NT2/D1 (cell line): ENCODE results near the gene GSTM3.

Experiments used
- DNase-seq: peaks from one replicate; pipeline ENCODE4 v3.0.0-alpha.2; 2011; ENCODE audit warnings: low read depth, low spot score
- H3K27me3 ChIP-seq: 2 replicates; pipeline ENCODE4 v1.6.0; 2011; ENCODE audit warnings: mild to moderate bottlenecking; ENCODE audit not compliant: insufficient read length, insufficient read depth
- H3K36me3 ChIP-seq: 2 replicates; pipeline ENCODE4 v1.6.1; 2011; ENCODE audit warnings: mild to moderate bottlenecking, low read length, mixed read lengths; ENCODE audit not compliant: insufficient read depth, insufficient read length
- H3K4me1 ChIP-seq: 2 replicates; pipeline ENCODE4 v1.5.1; 2011; ENCODE audit not compliant: insufficient read depth, insufficient read length
- H3K4me3 ChIP-seq: 2 replicates; pipeline ENCODE4 v1.5.1; 2011; ENCODE audit warnings: low read depth; ENCODE audit not compliant: insufficient read length
- H3K9ac ChIP-seq: 2 replicates; pipeline ENCODE4 v1.6.0; 2011; ENCODE audit warnings: low read depth; ENCODE audit not compliant: insufficient read length
- H3K9me3 ChIP-seq: 2 replicates; pipeline ENCODE4 v1.5.1; 2011; ENCODE audit warnings: mild to moderate bottlenecking, low read length; ENCODE audit not compliant: insufficient read depth
- SUZ12 ChIP-seq: IDR thresholded peaks from 2 replicates; pipeline ENCODE4 v1.6.1; 2011; ENCODE audit not compliant: insufficient read length, insufficient read depth; ENCODE audit errors: extremely low read depth
- YY1 ChIP-seq: IDR thresholded peaks from 2 replicates; pipeline ENCODE4 v1.6.1; 2011; ENCODE audit not compliant: insufficient read length, insufficient read depth
- ZNF274 ChIP-seq: IDR thresholded peaks from 2 replicates; pipeline ENCODE4 v1.6.1; 2011; ENCODE audit warnings: mild to moderate bottlenecking, low read depth, low read length

GSTM3 gene

DNA sequence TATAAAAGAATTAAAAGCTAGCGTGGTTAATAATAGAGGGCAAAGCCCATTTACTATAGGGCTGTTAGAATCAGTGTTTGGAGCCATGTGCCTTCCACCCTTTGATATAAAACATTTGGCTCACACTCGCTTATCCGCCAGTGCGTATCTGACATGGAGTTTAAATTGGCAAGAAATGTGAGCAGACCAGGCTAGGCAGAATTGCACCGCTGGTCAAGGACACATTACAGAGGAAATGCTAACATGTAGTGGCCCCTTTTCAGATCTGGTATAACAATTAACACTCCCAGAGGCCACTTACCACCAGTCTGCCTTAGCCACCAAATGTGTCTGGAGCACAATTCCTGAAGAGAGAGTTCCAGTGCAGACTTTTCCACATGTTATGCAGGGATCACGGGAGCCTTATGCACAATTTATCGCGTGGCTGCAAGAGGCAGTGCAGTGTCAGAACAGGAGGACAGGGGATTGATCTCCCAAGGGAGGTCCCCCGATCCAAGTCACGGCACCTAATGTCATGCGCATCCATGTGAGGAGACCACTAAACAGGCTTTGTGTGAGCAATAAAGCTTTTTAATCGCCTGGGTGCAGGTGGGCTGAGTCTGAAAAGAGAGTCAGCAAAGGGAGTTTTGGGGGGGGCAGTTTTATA, 14.0 kb downstream of the GSTM3 start:
- H3K9me3 ChIP-seq, result peaks cover 38% of the 10 kb centered on the region
- no peak for DNase-seq
- no peak overlapping the region for H3K4me3 ChIP-seq
- no peaks in the 10 kb centered on the region for H3K4me1 ChIP-seq
- no peak for TF ChIP-seq YY1
- no peak for TF ChIP-seq ZNF274
- H3K27me3 ChIP-seq, result no peaks in the 10 kb centered on the region
- no peaks in the 10 kb centered on the region for H3K36me3 ChIP-seq
- no peak overlapping the region for H3K9ac ChIP-seq

- Histone ChIP-seq H3K4me3 (no peak overlapping the region), H3K27me3 (no peaks in the 10 kb centered on the region), H3K36me3 (no peaks in the 10 kb centered on the region), H3K9me3 (peaks cover 38% of the 10 kb centered on the region), H3K4me1 (no peaks in the 10 kb centered on the region), H3K9ac (no peak overlapping the region)
- no peak for TF ChIP-seq SUZ12
- TF ChIP-seq YY1, result no peak
- no peak for TF ChIP-seq ZNF274
- DNase-seq, result no peak
Observed at GRCh38 chr1:109726007-109726406, 14.8 kb downstream of the GSTM3 start.

GRCh38 chr1:109725510-109725909, 15.3 kb downstream of the GSTM3 start:
- DNase-seq, result no peak
- Histone ChIP-seq H3K27me3 (no peaks in the 10 kb centered on the region), H3K4me1 (no peaks in the 10 kb centered on the region), H3K36me3 (no peaks in the 10 kb centered on the region), H3K4me3 (no peak overlapping the region), H3K9me3 (peaks cover 38% of the 10 kb centered on the region), H3K9ac (no peak overlapping the region)
- TF ChIP-seq ZNF274 (no peak), SUZ12 (no peak), YY1 (no peak)

GRCh38 chr1:109724933-109725332, 15.9 kb downstream of the GSTM3 start:
- Histone ChIP-seq H3K27me3 (no peaks in the 10 kb centered on the region), H3K4me1 (no peaks in the 10 kb centered on the region), H3K9me3 (peaks cover 38% of the 10 kb centered on the region), H3K36me3 (no peaks in the 10 kb centered on the region), H3K9ac (no peak overlapping the region), H3K4me3 (no peak overlapping the region)
- no peak for DNase-seq
- TF ChIP-seq YY1, result no peak
- no peak for TF ChIP-seq ZNF274
- no peak for TF ChIP-seq SUZ12

DNA sequence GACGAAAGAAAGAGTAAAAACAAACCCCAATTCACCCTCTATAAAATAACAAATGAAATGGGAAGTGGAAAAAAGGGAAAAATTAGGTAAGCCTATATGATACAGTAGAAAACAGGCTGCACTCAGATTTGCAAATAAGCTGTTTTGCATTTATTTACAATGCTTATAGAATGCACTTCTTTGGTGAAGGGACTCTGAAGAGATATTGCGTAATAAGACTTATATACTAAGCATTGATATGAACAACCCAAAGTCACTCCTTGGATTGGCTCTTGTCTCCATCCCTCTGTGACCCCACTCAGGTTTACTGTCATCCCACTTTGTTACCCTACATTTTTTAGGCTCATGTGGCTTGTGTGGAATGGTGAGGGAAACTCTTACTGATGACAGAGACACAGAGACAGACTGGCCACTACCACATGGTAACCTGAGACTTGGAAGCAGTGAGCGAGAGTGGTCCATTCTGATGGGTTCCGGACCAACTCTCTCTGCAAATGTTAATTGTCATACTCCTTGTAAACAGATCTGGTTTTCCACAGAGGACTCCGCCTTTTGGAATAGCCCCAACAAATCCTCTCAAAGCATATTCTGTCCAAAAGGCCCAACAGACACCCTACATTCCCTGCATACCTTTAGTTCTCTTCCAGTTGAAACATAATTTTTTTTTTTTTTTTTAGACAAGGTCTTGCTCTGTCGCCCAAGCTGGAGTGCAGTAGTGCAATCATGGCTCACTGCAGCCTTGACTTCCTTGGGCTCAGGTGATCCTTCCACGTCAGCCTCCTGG, 17.7 kb downstream of the GSTM3 start:
- H3K4me1 ChIP-seq, result no peaks in the 10 kb centered on the region
- TF ChIP-seq SUZ12, result no peak
- TF ChIP-seq YY1, result no peak
- TF ChIP-seq ZNF274, result no peak
- H3K9me3 ChIP-seq, result peaks cover 30% of the 10 kb centered on the region
- H3K4me3 ChIP-seq, result no peak overlapping the region
- no peak for DNase-seq
- no peaks in the 10 kb centered on the region for H3K27me3 ChIP-seq
- H3K36me3 ChIP-seq, result no peaks in the 10 kb centered on the region
- H3K9ac ChIP-seq, result no peak overlapping the region

- no peak for TF ChIP-seq ZNF274
- TF ChIP-seq YY1, result no peak
- no peak for TF ChIP-seq SUZ12
Observed at GRCh38 chr1:109721971-109722370, 18.9 kb downstream of the GSTM3 start.

GRCh38 chr1:109721042-109721441, 19.8 kb downstream of the GSTM3 start:
- H3K9me3 ChIP-seq, result peaks cover 9% of the 10 kb centered on the region; the same call in 1 of the 2 replicates
- H3K4me3 ChIP-seq, result no peak overlapping the region
- no peak for DNase-seq
- H3K36me3 ChIP-seq, result no peaks in the 10 kb centered on the region
- H3K27me3 ChIP-seq, result no peaks in the 10 kb centered on the region
- no peaks in the 10 kb centered on the region for H3K4me1 ChIP-seq
- TF ChIP-seq YY1 (no peak), ZNF274 (no peak), SUZ12 (no peak)
- H3K9ac ChIP-seq, result no peak overlapping the region

More at GRCh38 chr1:109721971-109722370, 18.9 kb downstream of the GSTM3 start:
- no peaks in the 10 kb centered on the region for H3K27me3 ChIP-seq
- H3K4me1 ChIP-seq, result no peaks in the 10 kb centered on the region
- no peak overlapping the region for H3K4me3 ChIP-seq
- H3K9ac ChIP-seq, result no peak overlapping the region
- H3K36me3 ChIP-seq, result no peaks in the 10 kb centered on the region
- H3K9me3 ChIP-seq, result peaks cover 18% of the 10 kb centered on the region
- no peak for DNase-seq
